Sigmoid colon (tissue), 4 donors: ENCODE data around the gene ATF5.

Source experiments
- EP300 ChIP-seq, 4 donors: sonication (generic); formaldehyde crosslinking; IDR thresholded peaks; one replicate each; pipeline ENCODE4 v1.6.1; 2017; ENCODE audit warnings: antibody characterized with exemption in 4 of 4
- POLR2A ChIP-seq, 2 donors: fragments of 450-650 bp; IDR thresholded peaks; one replicate each; pipeline ENCODE4 v1.6.1; 2016; ENCODE audit warnings: antibody characterized with exemption in 2 of 2, mild to moderate bottlenecking in 2 of 2, moderate library complexity in 2 of 2
- TF ChIP-seq, protein P1 (sequence below), 4 experiments: fragments of 450-650 bp in 3 of 4; fragments of 200-600 bp in 1 of 4; IDR thresholded peaks; one replicate each; pipeline ENCODE4 v1.5.1; 2016 to 2019; ENCODE audit warnings: antibody characterized with exemption in 4 of 4, mild to moderate bottlenecking in 3 of 4, moderate library complexity in 2 of 4

- TF ChIP-seq, protein P1, sequence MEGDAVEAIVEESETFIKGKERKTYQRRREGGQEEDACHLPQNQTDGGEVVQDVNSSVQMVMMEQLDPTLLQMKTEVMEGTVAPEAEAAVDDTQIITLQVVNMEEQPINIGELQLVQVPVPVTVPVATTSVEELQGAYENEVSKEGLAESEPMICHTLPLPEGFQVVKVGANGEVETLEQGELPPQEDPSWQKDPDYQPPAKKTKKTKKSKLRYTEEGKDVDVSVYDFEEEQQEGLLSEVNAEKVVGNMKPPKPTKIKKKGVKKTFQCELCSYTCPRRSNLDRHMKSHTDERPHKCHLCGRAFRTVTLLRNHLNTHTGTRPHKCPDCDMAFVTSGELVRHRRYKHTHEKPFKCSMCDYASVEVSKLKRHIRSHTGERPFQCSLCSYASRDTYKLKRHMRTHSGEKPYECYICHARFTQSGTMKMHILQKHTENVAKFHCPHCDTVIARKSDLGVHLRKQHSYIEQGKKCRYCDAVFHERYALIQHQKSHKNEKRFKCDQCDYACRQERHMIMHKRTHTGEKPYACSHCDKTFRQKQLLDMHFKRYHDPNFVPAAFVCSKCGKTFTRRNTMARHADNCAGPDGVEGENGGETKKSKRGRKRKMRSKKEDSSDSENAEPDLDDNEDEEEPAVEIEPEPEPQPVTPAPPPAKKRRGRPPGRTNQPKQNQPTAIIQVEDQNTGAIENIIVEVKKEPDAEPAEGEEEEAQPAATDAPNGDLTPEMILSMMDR (IDR thresholded peaks at IDR 0.05), result no peak
- TF ChIP-seq POLR2A (IDR thresholded peaks at IDR 0.05), result no peak
- TF ChIP-seq EP300 (IDR thresholded peaks at IDR 0.05), result no peak
These were observed 21.1 kb upstream of the ATF5 start for GRCh38 chr19:49907745-49908446.
